ENCODE data around the gene GPR107.

The GPR107 gene

GRCh38 chr9:130138171-130138653 is 84.5 kb downstream of the GPR107 start:
- Histone ChIP-seq H3K36me3 (ENCODE audit: control insufficient read depth, insufficient read depth, low read length) (0 out of 2 replicates have a peak, but pooled peaks cover 4% of the 10 kb centered on the region), H3K4me1 (ENCODE audit: control insufficient read depth, insufficient read depth, low read length) (peaks cover 18% of the 10 kb centered on the region), H3K27me3 (ENCODE audit: control insufficient read depth, insufficient read depth, low read length) (no peaks in the 10 kb centered on the region), H3K9ac (ENCODE audit: low read depth, low read length) (no peak overlapping the region), H3K9me3 (ENCODE audit: control insufficient read depth, insufficient read depth, low read length) (no peaks in the 10 kb centered on the region), H3K27ac (ENCODE audit: low read depth, low read length) (peak overlapping the region; percentile 59), H3K4me3 (ENCODE audit: low read depth, low read length) (peak overlapping the region; percentile 27; the same call in 1 of the 2 replicates)

- Histone ChIP-seq H3K4me1 (ENCODE audit: control insufficient read depth, insufficient read depth, low read length) (peaks cover 22% of the 10 kb centered on the region), H3K9me3 (ENCODE audit: control insufficient read depth, insufficient read depth, low read length) (no peaks in the 10 kb centered on the region), H3K27me3 (ENCODE audit: control insufficient read depth, insufficient read depth, low read length) (no peaks in the 10 kb centered on the region), H3K36me3 (ENCODE audit: control insufficient read depth, insufficient read depth, low read length) (0 out of 2 replicates have a peak, but pooled peaks cover 4% of the 10 kb centered on the region), H3K27ac (ENCODE audit: low read depth, low read length) (peak overlapping the region; percentile 13), H3K9ac (ENCODE audit: low read depth, low read length) (no peak overlapping the region), H3K4me3 (ENCODE audit: low read depth, low read length) (no peak overlapping the region)
Observed at GRCh38 chr9:130138791-130139190, 85.1 kb downstream of the GPR107 start.

- peaks cover 22% of the 10 kb centered on the region for H3K4me1 ChIP-seq (ENCODE audit: control insufficient read depth, insufficient read depth, low read length)
- no peaks in the 10 kb centered on the region for H3K27me3 ChIP-seq (ENCODE audit: control insufficient read depth, insufficient read depth, low read length)
- no peak overlapping the region for H3K27ac ChIP-seq (ENCODE audit: low read depth, low read length)
- H3K4me3 ChIP-seq (ENCODE audit: low read depth, low read length) = no peak overlapping the region
- no peak overlapping the region for H3K9ac ChIP-seq (ENCODE audit: low read depth, low read length)
- H3K36me3 ChIP-seq (ENCODE audit: control insufficient read depth, insufficient read depth, low read length) = 0 out of 2 replicates have a peak, but pooled peaks cover 4% of the 10 kb centered on the region
- no peaks in the 10 kb centered on the region for H3K9me3 ChIP-seq (ENCODE audit: control insufficient read depth, insufficient read depth, low read length)
Observed at GRCh38 chr9:130139251-130139650, 85.5 kb downstream of the GPR107 start.

GRCh38 chr9:130140706-130141105 is 87.0 kb downstream of the GPR107 start:
- H3K9me3 ChIP-seq (ENCODE audit: control insufficient read depth, insufficient read depth, low read length) = no peaks in the 10 kb centered on the region
- H3K27ac ChIP-seq (ENCODE audit: low read depth, low read length) = no peak overlapping the region
- no peaks in the 10 kb centered on the region for H3K27me3 ChIP-seq (ENCODE audit: control insufficient read depth, insufficient read depth, low read length)
- H3K4me3 ChIP-seq (ENCODE audit: low read depth, low read length) = no peak overlapping the region
- no peak overlapping the region for H3K9ac ChIP-seq (ENCODE audit: low read depth, low read length)
- peaks cover 22% of the 10 kb centered on the region for H3K4me1 ChIP-seq (ENCODE audit: control insufficient read depth, insufficient read depth, low read length)
- 0 out of 2 replicates have a peak, but pooled peaks cover 4% of the 10 kb centered on the region for H3K36me3 ChIP-seq (ENCODE audit: control insufficient read depth, insufficient read depth, low read length)

DNA sequence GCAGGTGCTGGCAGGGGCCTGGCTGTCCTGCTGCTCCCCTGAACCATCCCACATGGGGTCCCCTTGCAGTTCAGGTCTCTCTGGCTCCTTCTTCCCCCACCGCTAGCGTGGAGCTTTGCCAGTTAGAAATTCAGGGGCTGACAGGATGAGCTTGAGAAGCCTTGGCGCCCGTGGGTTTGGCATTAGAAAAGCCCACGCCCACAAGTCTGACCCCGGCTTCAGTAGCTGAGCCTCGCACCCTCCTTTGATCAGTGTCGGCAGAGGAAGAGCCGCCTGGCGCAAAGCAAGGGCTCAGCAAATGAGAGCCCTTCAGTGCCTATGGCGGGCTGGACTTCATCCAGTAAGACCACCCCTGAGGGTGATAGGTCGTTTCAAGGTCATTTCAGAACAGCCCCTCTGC is 88.3 kb downstream of the GPR107 start:
- Histone ChIP-seq H3K27ac (ENCODE audit: low read depth, low read length) (no peak overlapping the region), H3K9ac (ENCODE audit: low read depth, low read length) (no peak overlapping the region), H3K4me1 (ENCODE audit: control insufficient read depth, insufficient read depth, low read length) (peaks cover 22% of the 10 kb centered on the region), H3K36me3 (ENCODE audit: control insufficient read depth, insufficient read depth, low read length) (0 out of 2 replicates have a peak, but pooled peaks cover 2% of the 10 kb centered on the region), H3K4me3 (ENCODE audit: low read depth, low read length) (no peak overlapping the region), H3K9me3 (ENCODE audit: control insufficient read depth, insufficient read depth, low read length) (no peaks in the 10 kb centered on the region), H3K27me3 (ENCODE audit: control insufficient read depth, insufficient read depth, low read length) (no peaks in the 10 kb centered on the region)

- no peaks in the 10 kb centered on the region for H3K9me3 ChIP-seq (ENCODE audit: control insufficient read depth, insufficient read depth, low read length)
- no peak overlapping the region for H3K9ac ChIP-seq (ENCODE audit: low read depth, low read length)
- H3K27ac ChIP-seq (ENCODE audit: low read depth, low read length) = no peak overlapping the region
- H3K4me1 ChIP-seq (ENCODE audit: control insufficient read depth, insufficient read depth, low read length) = peaks cover 21% of the 10 kb centered on the region
- H3K36me3 ChIP-seq (ENCODE audit: control insufficient read depth, insufficient read depth, low read length) = no peaks in the 10 kb centered on the region
- no peaks in the 10 kb centered on the region for H3K27me3 ChIP-seq (ENCODE audit: control insufficient read depth, insufficient read depth, low read length)
- H3K4me3 ChIP-seq (ENCODE audit: low read depth, low read length) = no peak overlapping the region
Observed at GRCh38 chr9:130142641-130143040, 88.9 kb downstream of the GPR107 start.

- H3K9ac ChIP-seq (ENCODE audit: low read depth, low read length) = no peak overlapping the region
- no peak overlapping the region for H3K27ac ChIP-seq (ENCODE audit: low read depth, low read length)
- H3K36me3 ChIP-seq (ENCODE audit: control insufficient read depth, insufficient read depth, low read length) = no peaks in the 10 kb centered on the region
- H3K4me3 ChIP-seq (ENCODE audit: low read depth, low read length) = no peak overlapping the region
- peaks cover 15% of the 10 kb centered on the region for H3K4me1 ChIP-seq (ENCODE audit: control insufficient read depth, insufficient read depth, low read length)
- H3K27me3 ChIP-seq (ENCODE audit: control insufficient read depth, insufficient read depth, low read length) = no peaks in the 10 kb centered on the region
- H3K9me3 ChIP-seq (ENCODE audit: control insufficient read depth, insufficient read depth, low read length) = no peaks in the 10 kb centered on the region
Observed at GRCh38 chr9:130143279-130143893, 89.7 kb downstream of the GPR107 start.

DNA sequence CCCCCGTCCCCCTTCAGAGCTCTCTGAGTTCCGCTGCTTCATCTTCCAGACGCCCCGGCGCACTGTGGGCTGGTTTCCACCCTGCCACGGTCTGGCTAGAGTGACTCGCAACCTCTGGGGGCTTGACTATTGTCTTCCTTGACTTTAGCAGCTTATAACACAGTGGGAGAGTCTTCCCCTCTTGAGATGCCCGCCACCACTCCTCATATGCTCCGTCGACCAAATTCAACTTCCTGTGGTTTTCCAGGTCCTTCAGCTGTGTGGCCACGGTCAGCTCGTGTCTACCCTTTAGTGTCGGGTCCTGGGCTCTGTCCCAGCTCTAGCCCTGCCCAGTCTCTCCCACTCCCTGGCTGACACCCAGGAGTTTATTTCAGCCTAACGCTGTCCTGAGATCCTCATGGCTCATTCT is 90.3 kb downstream of the GPR107 start:
- Histone ChIP-seq H3K4me1 (ENCODE audit: control insufficient read depth, insufficient read depth, low read length) (peaks cover 10% of the 10 kb centered on the region), H3K9ac (ENCODE audit: low read depth, low read length) (no peak overlapping the region), H3K4me3 (ENCODE audit: low read depth, low read length) (no peak overlapping the region), H3K27me3 (ENCODE audit: control insufficient read depth, insufficient read depth, low read length) (no peaks in the 10 kb centered on the region), H3K36me3 (ENCODE audit: control insufficient read depth, insufficient read depth, low read length) (no peaks in the 10 kb centered on the region), H3K27ac (ENCODE audit: low read depth, low read length) (no peak overlapping the region), H3K9me3 (ENCODE audit: control insufficient read depth, insufficient read depth, low read length) (no peaks in the 10 kb centered on the region)

- H3K27ac ChIP-seq (ENCODE audit: low read depth, low read length) = no peak overlapping the region
- peaks cover 9% of the 10 kb centered on the region; the same call in 1 of the 2 replicates for H3K4me1 ChIP-seq (ENCODE audit: control insufficient read depth, insufficient read depth, low read length)
- H3K36me3 ChIP-seq (ENCODE audit: control insufficient read depth, insufficient read depth, low read length) = no peaks in the 10 kb centered on the region
- no peaks in the 10 kb centered on the region for H3K27me3 ChIP-seq (ENCODE audit: control insufficient read depth, insufficient read depth, low read length)
- no peak overlapping the region for H3K9ac ChIP-seq (ENCODE audit: low read depth, low read length)
- H3K9me3 ChIP-seq (ENCODE audit: control insufficient read depth, insufficient read depth, low read length) = no peaks in the 10 kb centered on the region
- H3K4me3 ChIP-seq (ENCODE audit: low read depth, low read length) = no peak overlapping the region
Observed at GRCh38 chr9:130144703-130145102, 91.0 kb downstream of the GPR107 start.

- H3K9ac ChIP-seq (ENCODE audit: low read depth, low read length) = no peak overlapping the region
- no peaks in the 10 kb centered on the region for H3K27me3 ChIP-seq (ENCODE audit: control insufficient read depth, insufficient read depth, low read length)
- peaks cover 9% of the 10 kb centered on the region; the same call in 1 of the 2 replicates for H3K4me1 ChIP-seq (ENCODE audit: control insufficient read depth, insufficient read depth, low read length)
- no peak overlapping the region for H3K4me3 ChIP-seq (ENCODE audit: low read depth, low read length)
- no peaks in the 10 kb centered on the region for H3K36me3 ChIP-seq (ENCODE audit: control insufficient read depth, insufficient read depth, low read length)
- no peaks in the 10 kb centered on the region for H3K9me3 ChIP-seq (ENCODE audit: control insufficient read depth, insufficient read depth, low read length)
- H3K27ac ChIP-seq (ENCODE audit: low read depth, low read length) = no peak overlapping the region
Observed at GRCh38 chr9:130145658-130146057, 92.0 kb downstream of the GPR107 start.

DNA sequence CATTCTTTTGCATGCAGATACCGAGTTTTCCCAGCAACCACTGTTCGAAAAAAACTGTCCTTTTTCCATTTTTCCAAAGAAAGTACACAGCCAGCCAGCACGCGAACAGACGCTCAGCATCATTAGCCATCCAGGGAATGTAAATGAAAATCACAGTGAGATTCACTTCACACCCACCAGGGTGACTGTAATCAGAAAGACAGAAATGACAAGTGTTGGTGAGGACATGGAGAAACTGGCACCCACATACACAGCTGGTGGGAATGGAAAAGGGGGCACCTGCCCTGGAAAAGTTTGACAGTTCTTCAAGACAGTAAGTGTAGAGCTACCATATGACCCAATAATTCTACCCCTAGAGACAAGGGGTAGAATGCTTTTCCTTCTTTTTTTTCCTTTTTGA is 93.5 kb downstream of the GPR107 start:
- no peak overlapping the region for H3K4me3 ChIP-seq (ENCODE audit: low read depth, low read length)
- peaks cover 9% of the 10 kb centered on the region; the same call in 1 of the 2 replicates for H3K4me1 ChIP-seq (ENCODE audit: control insufficient read depth, insufficient read depth, low read length)
- H3K27ac ChIP-seq (ENCODE audit: low read depth, low read length) = no peak overlapping the region
- no peaks in the 10 kb centered on the region for H3K9me3 ChIP-seq (ENCODE audit: control insufficient read depth, insufficient read depth, low read length)
- H3K27me3 ChIP-seq (ENCODE audit: control insufficient read depth, insufficient read depth, low read length) = no peaks in the 10 kb centered on the region
- H3K9ac ChIP-seq (ENCODE audit: low read depth, low read length) = no peak overlapping the region
- H3K36me3 ChIP-seq (ENCODE audit: control insufficient read depth, insufficient read depth, low read length) = no peaks in the 10 kb centered on the region

Data from HUES48 (cell line).